Superior temporal gyrus (tissue), 1 donor: Measurements from ENCODE around the gene CCDC170.
A peak's percentile ranks its signal among the peaks of the same experiment; 100 is the strongest.
"Not testable (repeated sequence)": the region's sequence is repeated elsewhere in the genome, so short reads cannot be mapped to it uniquely, and the experiment has no call there.

Experiments
- DNase-seq: peaks from one replicate; pipeline ENCODE4 v3.0.0-alpha.2; 2016; ENCODE audit errors: extremely low spot score

CCDC170 gene

GRCh38 chr6:151493804-151494234 lies at the start of gene CCDC170:
Gene CCDC170 (plus strand): TSS chr6:151494017. CDS start chr6:151494129, 112 bp downstream.
- no peak for DNase-seq

GRCh38 chr6:151445482-151445881 lies 48.3 kb upstream of the CCDC170 start:
- no peak for DNase-seq

GRCh38 chr6:151447237-151447636 lies 46.6 kb upstream of the CCDC170 start:
- no peak for DNase-seq

- DNase-seq = no peak
Observed at GRCh38 chr6:151448623-151449022, 45.2 kb upstream of the CCDC170 start.

GRCh38 chr6:151450928-151451327 lies 42.9 kb upstream of the CCDC170 start:
- not testable (repeated sequence) for DNase-seq

GRCh38 chr6:151451417-151451949 lies 42.3 kb upstream of the CCDC170 start:
- DNase-seq = no peak

GRCh38 chr6:151451950-151452749 lies 41.7 kb upstream of the CCDC170 start, which contains the start of gene RMND1:
Gene RMND1 (minus strand): TSS chr6:151452126. CDS start chr6:151445811, 6,315 bp downstream.
- DNase-seq = peak; percentile 100

- peak; percentile 51 for DNase-seq
Observed at GRCh38 chr6:151452750-151453427, 40.9 kb upstream of the CCDC170 start.

GRCh38 chr6:151455751-151456398 lies 37.9 kb upstream of the CCDC170 start:
- not testable (repeated sequence) for DNase-seq

- no peak for DNase-seq
Observed at GRCh38 chr6:151461673-151462072, 32.1 kb upstream of the CCDC170 start.

GRCh38 chr6:151464702-151465101 lies 29.1 kb upstream of the CCDC170 start:
- DNase-seq = no peak

- DNase-seq = peak; percentile 81
Observed at GRCh38 chr6:151475653-151476523, 17.9 kb upstream of the CCDC170 start.

GRCh38 chr6:151477726-151478125 lies 16.1 kb upstream of the CCDC170 start:
- no peak for DNase-seq

- DNase-seq = no peak
Observed at GRCh38 chr6:151478670-151479069, 15.1 kb upstream of the CCDC170 start.

- no peak for DNase-seq
Observed at GRCh38 chr6:151481786-151482185, 12.0 kb upstream of the CCDC170 start.

- no peak for DNase-seq
Observed at GRCh38 chr6:151482290-151482689, 11.5 kb upstream of the CCDC170 start.

- DNase-seq = no peak
Observed at GRCh38 chr6:151483994-151484393, 9.8 kb upstream of the CCDC170 start.

- DNase-seq = no peak
Observed at GRCh38 chr6:151488226-151488625, 5.6 kb upstream of the CCDC170 start.

- no peak for DNase-seq
Observed at GRCh38 chr6:151490996-151491395, 2.8 kb upstream of the CCDC170 start.

- DNase-seq = no peak
Observed at GRCh38 chr6:151493161-151493803, 535 bp upstream of the CCDC170 start.
